GM19452 (cell line): Measurements from ENCODE around the gene AP4E1.
"Not testable (repeated sequence)": the region's sequence is repeated elsewhere in the genome, so short reads cannot be mapped to it uniquely, and the experiment has no call there.

Experiments
- ATAC-seq: cut with Tn5 transposase; IDR thresholded peaks from one replicate; pipeline ENCODE4 v1.9.1; 2021; ENCODE audit not compliant: unreplicated experiment

Gene AP4E1

GRCh38 chr15:50888054-50888453 is 20.4 kb upstream of the AP4E1 start:
- ATAC-seq = no peak

- no peak for ATAC-seq
Measured at GRCh38 chr15:50889589-50889988, 18.9 kb upstream of the AP4E1 start.

GRCh38 chr15:50890751-50891150 is 17.7 kb upstream of the AP4E1 start:
- no peak for ATAC-seq

- no peak for ATAC-seq
Measured at GRCh38 chr15:50891159-50891558, 17.3 kb upstream of the AP4E1 start.

DNA sequence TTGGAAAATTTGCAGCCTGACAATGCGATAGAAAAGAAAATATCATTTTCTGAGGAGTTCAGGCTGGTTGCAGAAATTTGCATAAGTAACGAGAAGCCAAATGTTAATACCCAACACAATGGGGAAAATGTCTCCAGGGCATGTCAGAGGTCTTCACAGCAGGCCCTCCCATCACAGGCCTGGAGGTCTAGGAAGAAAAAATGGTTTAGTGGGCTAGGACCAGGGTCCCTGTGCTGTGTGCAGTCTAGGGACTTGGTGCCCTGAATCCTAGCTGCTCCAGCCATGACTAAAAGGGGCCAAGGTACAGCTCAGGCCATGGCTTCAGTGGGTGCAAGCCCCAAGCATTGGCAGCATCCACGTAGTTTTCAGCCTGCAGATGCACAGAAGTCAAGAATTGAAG is 14.5 kb upstream of the AP4E1 start:
- ATAC-seq = no peak

- not testable (repeated sequence) for ATAC-seq
Measured at GRCh38 chr15:50901390-50901789, 7.1 kb upstream of the AP4E1 start.

- no peak for ATAC-seq
Measured at GRCh38 chr15:50904211-50904610, 4.3 kb upstream of the AP4E1 start.

DNA sequence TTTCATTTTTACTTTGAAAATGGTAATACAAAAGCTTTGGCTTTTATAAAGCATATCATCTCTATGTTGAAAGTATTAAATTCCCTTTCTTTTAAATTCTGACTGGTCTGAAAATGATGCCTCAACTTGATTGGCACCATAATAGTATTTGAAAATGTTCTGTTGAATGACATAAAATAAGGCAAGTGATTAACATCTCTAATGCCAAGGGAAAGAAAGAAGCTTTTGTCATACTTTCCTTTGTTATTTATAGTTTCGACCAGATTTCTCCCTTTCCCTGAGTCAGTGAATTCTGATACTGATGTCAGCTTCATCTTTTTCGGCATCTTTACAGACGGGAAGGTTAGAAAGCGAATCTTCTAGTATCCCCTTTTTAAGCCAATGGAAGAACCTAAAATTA is 3.4 kb upstream of the AP4E1 start:
- no peak for ATAC-seq

DNA sequence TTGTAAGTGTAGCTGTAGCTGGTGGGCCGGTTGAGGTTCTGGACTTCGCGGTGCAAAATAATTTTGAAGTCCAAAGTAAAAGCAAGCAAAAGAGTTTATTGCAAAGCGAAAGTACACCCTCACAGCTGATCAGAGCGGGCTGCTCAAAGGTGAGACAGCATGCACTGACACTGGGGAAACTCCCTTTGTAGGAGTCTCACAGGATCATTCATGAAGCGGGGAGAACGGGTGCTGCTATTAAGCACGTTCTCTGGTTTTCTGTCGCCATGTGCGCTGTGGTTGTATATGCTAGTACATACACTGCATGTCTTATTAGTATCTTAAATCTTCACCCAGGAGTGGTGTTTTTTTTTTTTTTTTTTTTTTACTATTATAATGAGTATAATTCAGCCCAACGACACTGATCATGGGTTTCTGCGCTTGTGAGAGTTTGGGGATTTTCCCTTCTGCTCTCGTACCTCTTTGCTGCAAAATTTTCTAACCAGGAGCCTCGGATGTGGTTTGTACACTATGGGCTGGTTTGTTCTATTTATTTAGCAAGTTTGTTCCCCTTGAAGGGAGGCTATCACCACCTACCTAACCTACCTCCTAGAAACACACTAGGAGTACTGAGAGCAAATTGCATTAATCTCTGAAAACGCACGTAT is 1.4 kb upstream of the AP4E1 start:
- peak; percentile 56 for ATAC-seq

DNA sequence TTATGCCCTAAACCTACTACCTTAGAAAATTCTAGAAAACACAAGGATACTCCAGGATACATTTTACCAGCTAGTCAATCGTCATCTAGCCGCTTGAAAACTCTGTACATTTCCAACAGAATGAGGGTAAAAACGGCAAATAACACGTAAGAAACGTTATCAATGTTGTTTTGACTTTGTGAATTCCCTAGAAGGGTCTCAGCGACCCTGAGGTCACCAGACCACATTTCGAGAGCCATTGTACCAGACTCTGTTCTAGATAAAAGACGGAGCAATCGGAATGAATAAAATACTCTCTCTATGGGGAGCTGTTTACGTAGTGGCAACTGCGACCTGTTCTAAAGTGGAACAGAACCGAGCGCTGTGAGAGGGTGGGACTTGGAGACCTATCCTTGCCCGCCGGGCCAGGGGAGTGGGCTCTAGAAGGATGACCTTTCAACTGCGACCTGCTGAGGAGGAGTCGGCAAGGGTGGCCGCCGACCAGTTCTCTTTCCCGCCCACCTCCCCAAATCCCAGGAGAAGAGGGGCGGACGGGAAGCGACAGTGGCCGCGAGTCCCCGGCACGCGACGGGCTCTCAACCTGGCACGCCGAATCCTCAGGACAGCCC is 778 bp upstream of the AP4E1 start:
- peak; percentile 26 for ATAC-seq

DNA sequence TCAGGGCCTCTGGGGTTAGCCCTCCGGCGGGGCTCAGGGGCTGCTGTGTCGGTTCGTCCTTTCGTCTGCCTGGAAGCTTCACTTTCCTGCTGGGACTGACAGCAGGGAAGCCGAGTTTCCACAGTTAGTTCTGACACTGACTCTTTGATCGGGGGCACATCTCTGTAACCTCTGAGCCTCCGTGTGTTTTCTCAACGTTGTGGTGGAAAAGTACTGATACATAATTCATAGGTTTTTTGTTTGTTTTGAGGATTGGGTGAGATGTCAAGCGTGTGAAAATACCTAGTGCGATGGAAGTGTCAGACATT is 481 bp downstream of the AP4E1 start:
- no peak for ATAC-seq

DNA sequence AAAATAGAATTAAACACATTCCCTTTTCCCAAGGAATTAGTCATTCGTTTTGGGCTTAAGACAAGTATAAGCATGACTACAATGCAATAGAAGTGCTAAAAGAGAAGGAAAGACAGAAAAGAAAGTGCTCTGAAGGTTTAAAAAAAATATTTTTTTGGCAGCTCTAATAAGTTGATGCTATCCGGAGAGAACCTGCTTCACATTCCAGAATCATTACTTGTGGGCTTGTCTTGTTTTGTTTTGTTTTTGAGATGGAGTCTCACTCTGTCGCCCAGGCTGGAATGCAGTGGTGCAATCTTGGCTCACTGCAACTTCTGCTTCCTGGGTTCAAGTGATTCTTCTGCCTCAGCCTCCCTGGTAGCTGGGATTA is 1.9 kb downstream of the AP4E1 start:
- not testable (repeated sequence) for ATAC-seq

DNA sequence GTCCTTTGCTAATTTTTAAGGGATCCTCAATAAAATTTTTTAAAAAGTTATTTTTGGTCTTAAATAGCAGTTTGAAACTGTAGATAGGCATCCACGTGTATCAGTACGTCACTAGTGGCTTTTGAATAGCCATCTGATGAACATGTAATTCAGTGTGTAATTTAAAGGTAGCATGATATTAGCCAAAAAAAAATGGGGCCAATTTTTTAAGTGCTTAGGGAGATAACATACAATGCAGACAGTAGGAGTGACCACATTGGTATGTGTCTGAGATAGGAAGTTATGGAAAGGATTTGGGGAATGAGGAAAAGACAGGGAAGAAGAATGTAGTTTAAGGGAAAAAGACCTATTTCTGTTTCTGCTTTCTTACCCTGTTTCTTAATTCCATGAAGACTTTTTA is 2.5 kb downstream of the AP4E1 start:
- ATAC-seq = no peak

DNA sequence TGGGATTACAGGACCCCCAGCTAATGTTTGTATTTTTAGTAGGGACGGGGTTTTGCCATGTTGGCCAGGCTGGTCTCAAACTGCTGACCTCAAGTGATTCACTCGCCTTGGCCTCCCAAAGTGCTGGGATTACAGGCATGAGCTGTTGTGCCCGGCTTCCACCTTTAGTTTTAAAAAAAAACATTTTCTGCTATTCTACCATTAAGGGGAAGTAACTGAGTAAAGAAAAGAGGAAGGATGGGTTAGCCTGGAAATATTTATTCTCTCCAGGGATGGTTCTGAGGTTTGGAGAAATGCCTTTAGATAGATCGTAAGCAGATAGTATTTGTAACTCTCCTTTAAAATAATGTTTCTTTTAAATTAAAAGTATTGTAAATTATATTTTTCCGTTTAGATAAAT is 3.1 kb downstream of the AP4E1 start:
- no peak for ATAC-seq

GRCh38 chr15:50916400-50916799 is 7.9 kb downstream of the AP4E1 start:
- ATAC-seq = no peak

- ATAC-seq = not testable (repeated sequence)
Measured at GRCh38 chr15:50919359-50919758, 10.9 kb downstream of the AP4E1 start.

DNA sequence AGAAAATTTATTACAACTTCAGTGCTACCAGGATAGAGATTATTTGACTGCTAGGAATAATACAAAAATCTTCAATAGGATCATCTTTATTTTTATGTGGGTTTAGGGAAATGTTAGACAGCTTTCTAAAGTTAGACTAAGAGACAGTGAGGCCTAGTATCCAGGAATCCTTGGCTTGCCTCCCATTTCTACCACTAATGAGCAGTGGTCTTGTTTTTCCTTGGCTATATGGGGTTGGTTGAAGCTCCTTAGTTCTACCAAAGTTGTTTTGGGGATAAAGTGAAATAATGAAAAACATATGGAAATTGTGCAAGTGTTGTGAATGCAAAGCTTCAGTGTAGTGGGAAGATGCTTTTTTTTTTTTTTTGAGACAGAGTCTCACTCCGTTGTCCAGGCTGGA is 16.8 kb downstream of the AP4E1 start:
- no peak for ATAC-seq

- no peak for ATAC-seq
Measured at GRCh38 chr15:50929062-50929461, 20.6 kb downstream of the AP4E1 start.

GRCh38 chr15:50930792-50931191 is 22.3 kb downstream of the AP4E1 start:
- ATAC-seq = no peak

DNA sequence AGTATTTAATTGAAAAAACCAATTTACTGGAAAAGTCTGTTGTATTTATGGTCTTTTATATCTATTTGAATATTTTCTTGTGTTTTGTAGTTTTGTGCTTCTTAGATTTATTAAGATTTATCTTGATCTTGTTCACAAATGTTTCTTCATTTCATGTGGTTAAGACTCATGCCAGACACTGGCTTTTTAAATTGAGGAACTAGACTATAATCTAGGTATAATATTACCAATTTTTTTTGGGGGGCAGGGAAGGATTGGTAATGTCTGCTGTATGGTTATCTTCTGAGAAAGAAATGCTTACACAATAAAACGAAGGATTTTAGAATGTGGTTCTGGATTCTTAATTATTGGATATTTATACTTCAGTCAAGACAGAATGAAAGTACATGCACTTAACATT is 24.9 kb downstream of the AP4E1 start:
- no peak for ATAC-seq

DNA sequence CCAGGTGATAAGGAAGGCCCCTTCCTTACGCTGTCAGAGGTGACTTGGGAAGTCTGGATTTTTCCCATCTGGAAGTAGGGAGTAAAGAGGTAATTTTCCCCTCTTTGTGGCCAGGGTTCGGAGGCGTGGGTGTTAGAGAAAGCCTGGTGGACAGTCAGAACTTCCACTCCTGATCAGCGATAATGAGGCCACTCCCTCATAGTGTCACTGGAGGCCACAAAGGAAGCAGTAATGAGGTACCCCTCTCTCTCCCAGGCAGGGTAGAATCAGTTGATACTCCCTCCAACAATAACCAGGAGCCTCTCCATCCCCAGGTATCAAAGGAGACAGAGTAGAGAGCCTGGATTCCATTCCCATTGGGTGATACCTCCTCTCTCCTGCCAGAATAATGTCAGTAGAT is 30.0 kb downstream of the AP4E1 start:
- ATAC-seq = no peak

GRCh38 chr15:50939911-50940310 is 31.4 kb downstream of the AP4E1 start:
- no peak for ATAC-seq

DNA sequence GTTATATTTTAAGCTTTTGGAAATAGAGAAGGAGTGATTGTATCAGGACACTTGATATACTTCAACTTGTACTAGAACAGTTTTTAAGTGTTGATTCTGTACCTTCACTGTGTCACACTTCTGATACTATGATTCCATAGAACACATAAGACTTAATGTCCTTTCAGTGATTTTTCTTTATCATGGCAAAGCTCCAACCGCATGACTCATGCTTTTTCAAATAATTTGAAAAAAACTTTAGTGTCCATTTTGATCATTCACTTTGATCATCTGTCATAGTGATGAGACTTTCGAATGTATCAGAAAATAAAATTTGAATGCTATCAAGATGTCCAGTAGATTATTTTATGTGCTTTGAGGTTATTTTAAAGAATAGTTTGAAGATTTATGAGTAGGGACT is 32.0 kb downstream of the AP4E1 start:
- no peak for ATAC-seq
